ENCODE results near the gene FXYD7. TPM values are rescaled to one million over a fixed set of nuclear protein-coding genes. Genes with fewer than 3 reads are reported as not detected.

The FXYD7 gene
- total RNA-seq, 1 experiment from 2014 or later = not detected

Other genes starting within 250 kb of the FXYD7 start
- gene ZNF30, start 216.4 kb upstream of the FXYD7 start, total RNA-seq (2014; rRNA removed; shearing (Covaris generic); ENCODE audit: low replicate concordance) = 0.23 and 2.7 TPM in 2 replicates
- gene ZNF792, start 179.0 kb upstream of the FXYD7 start, total RNA-seq (2014; rRNA removed; shearing (Covaris generic); ENCODE audit: low replicate concordance) = 3.9 and 6.7 TPM in 2 replicates
- gene GRAMD1A, start 142.9 kb upstream of the FXYD7 start, total RNA-seq (2014; rRNA removed; shearing (Covaris generic); ENCODE audit: low replicate concordance) = 32.8 and 44.9 TPM in 2 replicates
- gene SCN1B, start 112.8 kb upstream of the FXYD7 start, total RNA-seq (2014; rRNA removed; shearing (Covaris generic); ENCODE audit: low replicate concordance) = 3.3 and 4.3 TPM in 2 replicates
- 0.84 TPM in 1 of 2 replicates, not detected in the other for gene HPN, start 101.5 kb upstream of the FXYD7 start, total RNA-seq (2014; rRNA removed; shearing (Covaris generic); ENCODE audit: low replicate concordance)
- gene FXYD3, start 27.4 kb upstream of the FXYD7 start, total RNA-seq (2014; rRNA removed; shearing (Covaris generic); ENCODE audit: low replicate concordance) = not detected in 2 replicates
- gene LGI4, start 8.2 kb upstream of the FXYD7 start, total RNA-seq (2014; rRNA removed; shearing (Covaris generic); ENCODE audit: low replicate concordance) = 0.29 TPM in 1 of 2 replicates, not detected in the other
- not detected in 2 replicates for gene FXYD1, start 4.4 kb upstream of the FXYD7 start, total RNA-seq (2014; rRNA removed; shearing (Covaris generic); ENCODE audit: low replicate concordance)
- gene FXYD5, start 11.5 kb downstream of the FXYD7 start, total RNA-seq (2014; rRNA removed; shearing (Covaris generic); ENCODE audit: low replicate concordance) = 43.7 and 51.5 TPM in 2 replicates
- not detected in 2 replicates for gene FAM187B, start 85.5 kb downstream of the FXYD7 start, total RNA-seq (2014; rRNA removed; shearing (Covaris generic); ENCODE audit: low replicate concordance)
- 13.0 and 33.0 TPM in 2 replicates for gene LSR, start 105.7 kb downstream of the FXYD7 start, total RNA-seq (2014; rRNA removed; shearing (Covaris generic); ENCODE audit: low replicate concordance)
- 111 and 128 TPM in 2 replicates for gene USF2, start 125.7 kb downstream of the FXYD7 start, total RNA-seq (2014; rRNA removed; shearing (Covaris generic); ENCODE audit: low replicate concordance)
- gene HAMP, start 139.3 kb downstream of the FXYD7 start, total RNA-seq (2014; rRNA removed; shearing (Covaris generic); ENCODE audit: low replicate concordance) = 0.06 TPM in 1 of 2 replicates, not detected in the other
- gene MAG, start 148.9 kb downstream of the FXYD7 start, total RNA-seq (2014; rRNA removed; shearing (Covaris generic); ENCODE audit: low replicate concordance) = 5.7 and 10.4 TPM in 2 replicates
- 15.4 and 20.6 TPM in 2 replicates for gene CD22, start 185.9 kb downstream of the FXYD7 start, total RNA-seq (2014; rRNA removed; shearing (Covaris generic); ENCODE audit: low replicate concordance)
- 1.7 and 6.1 TPM in 2 replicates for gene FFAR1, start 204.6 kb downstream of the FXYD7 start, total RNA-seq (2014; rRNA removed; shearing (Covaris generic); ENCODE audit: low replicate concordance)
- gene FFAR3, start 215.2 kb downstream of the FXYD7 start, total RNA-seq (2014; rRNA removed; shearing (Covaris generic); ENCODE audit: low replicate concordance) = not detected in 2 replicates
- not detected in 2 replicates for gene GPR42, start 227.8 kb downstream of the FXYD7 start, total RNA-seq (2014; rRNA removed; shearing (Covaris generic); ENCODE audit: low replicate concordance)

Measured in Caki2 (cell line).